Measurements from ENCODE around the gene VSTM1. TPM values are rescaled to one million over a fixed set of nuclear protein-coding genes. Genes with fewer than 3 reads are reported as not detected.

Gene VSTM1
- total RNA-seq, 2 donors from 2014 or later: not detected

DNA sequence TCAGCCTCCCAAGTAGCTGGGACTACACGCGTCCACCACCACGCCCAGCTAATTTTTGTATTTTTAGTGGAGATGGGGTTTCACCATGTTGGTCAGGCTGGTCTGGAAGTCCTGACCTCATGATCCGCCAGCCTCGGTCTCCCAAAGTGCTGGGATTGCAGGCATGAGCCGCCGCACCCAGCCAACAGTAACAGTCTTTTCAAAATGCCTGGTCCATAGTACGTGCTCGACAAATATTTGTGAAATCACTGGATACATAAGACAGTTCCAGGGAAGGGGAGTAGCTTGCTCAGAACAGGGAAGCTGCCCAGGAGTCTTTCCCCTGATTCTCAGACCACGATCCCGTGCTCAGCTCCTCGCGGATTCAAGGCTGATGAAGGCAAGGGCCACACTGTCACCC, 41.8 kb downstream of the VSTM1 start:
- H3K4me1 ChIP-seq (ENCODE audit: control insufficient read depth in 1 of 2, low read depth in 2 of 2): no peaks in the 10 kb centered on the region
- TF ChIP-seq, protein P1, sequence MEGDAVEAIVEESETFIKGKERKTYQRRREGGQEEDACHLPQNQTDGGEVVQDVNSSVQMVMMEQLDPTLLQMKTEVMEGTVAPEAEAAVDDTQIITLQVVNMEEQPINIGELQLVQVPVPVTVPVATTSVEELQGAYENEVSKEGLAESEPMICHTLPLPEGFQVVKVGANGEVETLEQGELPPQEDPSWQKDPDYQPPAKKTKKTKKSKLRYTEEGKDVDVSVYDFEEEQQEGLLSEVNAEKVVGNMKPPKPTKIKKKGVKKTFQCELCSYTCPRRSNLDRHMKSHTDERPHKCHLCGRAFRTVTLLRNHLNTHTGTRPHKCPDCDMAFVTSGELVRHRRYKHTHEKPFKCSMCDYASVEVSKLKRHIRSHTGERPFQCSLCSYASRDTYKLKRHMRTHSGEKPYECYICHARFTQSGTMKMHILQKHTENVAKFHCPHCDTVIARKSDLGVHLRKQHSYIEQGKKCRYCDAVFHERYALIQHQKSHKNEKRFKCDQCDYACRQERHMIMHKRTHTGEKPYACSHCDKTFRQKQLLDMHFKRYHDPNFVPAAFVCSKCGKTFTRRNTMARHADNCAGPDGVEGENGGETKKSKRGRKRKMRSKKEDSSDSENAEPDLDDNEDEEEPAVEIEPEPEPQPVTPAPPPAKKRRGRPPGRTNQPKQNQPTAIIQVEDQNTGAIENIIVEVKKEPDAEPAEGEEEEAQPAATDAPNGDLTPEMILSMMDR (IDR thresholded peaks at IDR 0.05): no peak
- ATAC-seq (ENCODE audit: insufficient number of reproducible peaks, low FRiP score, low read depth): no peak
- DNase-seq (ENCODE audit: low spot score): no peak
- H3K9me3 ChIP-seq: no peaks in the 10 kb centered on the region
- H3K27ac ChIP-seq: no peak overlapping the region
- H3K36me3 ChIP-seq: no peaks in the 10 kb centered on the region
- H3K4me3 ChIP-seq: no peak overlapping the region
- H3K27me3 ChIP-seq (replicated peaks; ENCODE audit: insufficient read depth): no peaks in the 10 kb centered on the region

DNA sequence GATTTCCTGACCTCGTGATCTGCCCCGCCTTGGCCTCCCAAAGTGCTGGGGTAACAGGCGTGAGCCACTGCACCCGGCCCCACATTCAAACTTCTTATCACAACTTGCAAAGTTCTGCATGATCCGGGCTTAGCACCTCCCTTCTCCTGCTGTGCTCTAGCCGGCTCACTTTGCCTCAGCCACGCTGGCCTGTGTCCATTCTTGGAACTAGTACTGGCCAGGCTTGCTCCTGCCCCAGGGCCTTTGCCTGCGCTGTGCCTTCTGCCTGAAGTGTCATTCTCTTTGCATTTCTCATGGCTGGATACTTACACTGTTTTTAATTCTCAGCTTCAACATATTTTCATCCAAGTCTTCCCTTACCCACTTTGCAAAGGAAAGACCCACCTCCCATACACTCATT, 42.3 kb downstream of the VSTM1 start:
- no peak overlapping the region for H3K27ac ChIP-seq
- TF ChIP-seq, protein P1 (IDR thresholded peaks at IDR 0.05): no peak
- no peaks in the 10 kb centered on the region for H3K27me3 ChIP-seq (replicated peaks; ENCODE audit: insufficient read depth)
- H3K9me3 ChIP-seq: no peaks in the 10 kb centered on the region
- no peaks in the 10 kb centered on the region for H3K4me1 ChIP-seq (ENCODE audit: control insufficient read depth in 1 of 2, low read depth in 2 of 2)
- ATAC-seq (ENCODE audit: insufficient number of reproducible peaks, low FRiP score, low read depth) (no peak), DNase-seq (ENCODE audit: low spot score) (no peak)
- no peaks in the 10 kb centered on the region for H3K36me3 ChIP-seq
- no peak overlapping the region for H3K4me3 ChIP-seq

DNA sequence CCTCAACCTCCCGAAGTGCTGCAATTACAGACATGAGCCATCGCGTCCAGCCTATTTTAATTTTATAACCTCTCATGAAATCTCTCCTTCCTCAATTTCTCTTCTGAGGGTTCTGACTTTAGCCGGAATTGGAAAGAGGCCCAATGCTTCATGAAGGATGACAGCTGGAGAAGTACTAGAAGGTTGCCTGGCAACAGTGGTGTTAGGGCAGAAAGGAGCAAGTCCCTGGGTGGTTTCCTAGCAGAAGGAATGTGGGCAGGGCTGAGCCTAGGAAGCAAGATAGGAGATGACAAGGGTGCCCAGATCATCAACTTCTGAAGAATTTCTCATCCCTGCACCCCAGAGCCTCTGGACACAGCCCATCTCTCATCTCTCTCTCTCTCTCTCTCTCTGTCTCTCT, 46.4 kb downstream of the VSTM1 start:
- H3K4me3 ChIP-seq: no peak overlapping the region
- TF ChIP-seq, protein P1 (IDR thresholded peaks at IDR 0.05): no peak
- ATAC-seq (ENCODE audit: insufficient number of reproducible peaks, low FRiP score, low read depth) (no peak), DNase-seq (ENCODE audit: low spot score) (no peak)
- no peaks in the 10 kb centered on the region for H3K4me1 ChIP-seq (ENCODE audit: control insufficient read depth in 1 of 2, low read depth in 2 of 2)
- no peaks in the 10 kb centered on the region for H3K9me3 ChIP-seq
- H3K36me3 ChIP-seq: no peaks in the 10 kb centered on the region
- H3K27ac ChIP-seq: no peak overlapping the region
- H3K27me3 ChIP-seq (replicated peaks; ENCODE audit: insufficient read depth): no peaks in the 10 kb centered on the region

DNA sequence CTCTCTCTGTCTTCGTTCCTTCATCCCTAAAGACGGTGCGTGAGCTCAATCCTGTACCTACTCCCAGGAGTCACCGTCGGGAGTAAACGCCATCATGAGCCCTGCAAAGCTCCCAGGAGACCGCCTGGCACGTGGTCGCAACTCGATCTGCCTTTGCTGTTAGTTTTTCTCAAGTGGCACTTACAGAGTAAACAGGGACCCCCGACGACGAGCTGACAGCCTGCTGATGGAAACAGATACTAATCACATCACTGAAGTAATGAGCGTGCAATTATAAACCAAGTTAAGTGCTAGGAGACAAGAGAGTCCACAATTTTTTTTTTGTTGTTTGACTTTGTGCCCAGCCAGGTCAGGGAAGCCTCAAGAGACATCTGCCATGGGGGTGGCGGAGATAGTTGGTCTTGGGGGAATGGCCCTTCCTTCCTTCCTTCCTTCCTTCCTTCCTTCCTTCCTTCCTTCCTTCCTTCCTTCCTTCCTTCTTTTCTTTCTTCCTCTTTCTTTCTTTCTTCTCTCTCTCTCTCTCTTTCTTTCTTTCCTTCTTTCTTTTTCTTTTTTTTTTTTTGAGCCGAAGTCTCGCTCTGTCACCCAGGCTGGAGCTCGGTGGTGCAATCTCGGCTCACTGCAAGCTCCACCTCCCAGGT, 48.7 kb downstream of the VSTM1 start:
- TF ChIP-seq, protein P1 (IDR thresholded peaks at IDR 0.05): no peak
- H3K4me1 ChIP-seq (ENCODE audit: control insufficient read depth in 1 of 2, low read depth in 2 of 2): no peaks in the 10 kb centered on the region
- H3K27ac ChIP-seq: no peak overlapping the region
- H3K36me3 ChIP-seq: no peaks in the 10 kb centered on the region
- no peak for DNase-seq (ENCODE audit: low spot score)
- no peak overlapping the region for H3K4me3 ChIP-seq
- ATAC-seq (ENCODE audit: insufficient number of reproducible peaks, low FRiP score, low read depth): no peak
- H3K9me3 ChIP-seq: no peaks in the 10 kb centered on the region
- no peaks in the 10 kb centered on the region for H3K27me3 ChIP-seq (replicated peaks; ENCODE audit: insufficient read depth)

DNA sequence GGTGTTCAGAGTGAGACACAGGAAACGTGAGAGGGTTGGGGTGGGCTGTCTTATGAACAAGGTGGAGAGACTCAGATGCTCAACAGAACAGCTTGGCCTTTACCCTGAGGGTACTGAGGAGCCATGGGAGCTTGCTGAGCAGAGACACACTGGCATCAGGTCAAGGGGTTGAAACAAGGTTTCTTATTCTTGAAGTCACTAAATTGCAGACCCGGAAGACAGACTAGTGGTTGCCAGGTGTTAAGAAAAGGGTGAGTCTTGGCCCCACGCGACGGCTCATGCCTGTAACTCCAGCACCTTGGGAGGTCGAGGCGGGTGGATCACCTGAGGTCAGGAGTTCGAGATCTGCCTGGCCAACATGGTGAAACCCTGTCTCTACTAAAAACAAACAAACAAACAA, 49.8 kb downstream of the VSTM1 start:
- Histone ChIP-seq H3K36me3 (no peaks in the 10 kb centered on the region), H3K27me3 (replicated peaks; ENCODE audit: insufficient read depth) (no peaks in the 10 kb centered on the region), H3K4me1 (ENCODE audit: control insufficient read depth in 1 of 2, low read depth in 2 of 2) (no peaks in the 10 kb centered on the region), H3K9me3 (no peaks in the 10 kb centered on the region), H3K4me3 (no peak overlapping the region), H3K27ac (no peak overlapping the region)
- TF ChIP-seq, protein P1 (IDR thresholded peaks at IDR 0.05): no peak
- ATAC-seq (ENCODE audit: insufficient number of reproducible peaks, low FRiP score, low read depth) (no peak), DNase-seq (ENCODE audit: low spot score) (no peak)

All from thoracic aorta (tissue), 2 donors.